ENCODE results near the gene GREB1L. TPM values are rescaled to one million over a fixed set of nuclear protein-coding genes. Genes with fewer than 3 reads are reported as not detected.
A peak's percentile ranks its signal among the peaks of the same experiment; 100 is the strongest.

The GREB1L gene
- total RNA-seq, 1 experiment from 2014 or later, result 1.2 TPM

- no peaks in the 10 kb centered on the region for H3K4me1 ChIP-seq (replicated peaks)
- H3K27ac ChIP-seq, result no peak overlapping the region
- H3K36me3 ChIP-seq, result no peaks in the 10 kb centered on the region
- no peak overlapping the region for H3K4me3 ChIP-seq
- DNase-seq (ENCODE audit: low read depth in 1 of 2, low spot score in 2 of 2), result no peak
- no peaks in the 10 kb centered on the region for H3K9me3 ChIP-seq (replicated peaks)
- no peaks in the 10 kb centered on the region for H3K27me3 ChIP-seq (replicated peaks)
These were observed 243.0 kb downstream of the GREB1L start for GRCh38 chr18:21484851-21485636.

- Histone ChIP-seq H3K27ac (no peak overlapping the region), H3K36me3 (no peaks in the 10 kb centered on the region), H3K9me3 (replicated peaks) (no peaks in the 10 kb centered on the region), H3K4me3 (no peak overlapping the region), H3K27me3 (replicated peaks) (no peaks in the 10 kb centered on the region), H3K4me1 (replicated peaks) (no peaks in the 10 kb centered on the region)
- DNase-seq (ENCODE audit: low read depth in 1 of 2, low spot score in 2 of 2), result no peak
These were observed 244.9 kb downstream of the GREB1L start for GRCh38 chr18:21486905-21487437.

GRCh38 chr18:21489119-21489750, 247.2 kb downstream of the GREB1L start:
- Histone ChIP-seq H3K4me3 (no peak overlapping the region), H3K4me1 (replicated peaks) (no peaks in the 10 kb centered on the region), H3K9me3 (replicated peaks) (no peaks in the 10 kb centered on the region), H3K27ac (no peak overlapping the region), H3K36me3 (no peaks in the 10 kb centered on the region), H3K27me3 (replicated peaks) (no peaks in the 10 kb centered on the region)
- DNase-seq (ENCODE audit: low read depth in 1 of 2, low spot score in 2 of 2), result peak in 1 of 2 experiments; percentile 37

GRCh38 chr18:21489919-21490495, 248.0 kb downstream of the GREB1L start:
- Histone ChIP-seq H3K4me1 (replicated peaks) (no peaks in the 10 kb centered on the region), H3K36me3 (no peaks in the 10 kb centered on the region), H3K27ac (no peak overlapping the region), H3K4me3 (no peak overlapping the region), H3K27me3 (replicated peaks) (no peaks in the 10 kb centered on the region), H3K9me3 (replicated peaks) (no peaks in the 10 kb centered on the region)
- DNase-seq (ENCODE audit: low read depth in 1 of 2, low spot score in 2 of 2), result no peak

- no peaks in the 10 kb centered on the region for H3K36me3 ChIP-seq
- no peak for DNase-seq (ENCODE audit: low read depth in 1 of 2, low spot score in 2 of 2)
- no peaks in the 10 kb centered on the region for H3K4me1 ChIP-seq (replicated peaks)
- H3K4me3 ChIP-seq, result no peak overlapping the region
- H3K27me3 ChIP-seq (replicated peaks), result no peaks in the 10 kb centered on the region
- H3K27ac ChIP-seq, result no peak overlapping the region
- no peaks in the 10 kb centered on the region for H3K9me3 ChIP-seq (replicated peaks)
These were observed 248.7 kb downstream of the GREB1L start for GRCh38 chr18:21490748-21491147.

GRCh38 chr18:21496277-21496835, 254.3 kb downstream of the GREB1L start:
- Histone ChIP-seq H3K36me3 (no peaks in the 10 kb centered on the region), H3K4me1 (replicated peaks) (no peaks in the 10 kb centered on the region)

GRCh38 chr18:21499997-21500396, 258.0 kb downstream of the GREB1L start:
- Histone ChIP-seq H3K4me3 (no peak overlapping the region), H3K27me3 (replicated peaks) (no peaks in the 10 kb centered on the region), H3K4me1 (replicated peaks) (no peaks in the 10 kb centered on the region), H3K27ac (no peak overlapping the region), H3K9me3 (replicated peaks) (no peaks in the 10 kb centered on the region), H3K36me3 (no peaks in the 10 kb centered on the region)
- DNase-seq (ENCODE audit: low read depth in 1 of 2, low spot score in 2 of 2), result no peak

More at GRCh38 chr18:21496277-21496835, 254.3 kb downstream of the GREB1L start:
- no peaks in the 10 kb centered on the region for H3K27me3 ChIP-seq (replicated peaks)
- no peaks in the 10 kb centered on the region for H3K9me3 ChIP-seq (replicated peaks)
- H3K27ac ChIP-seq, result no peak overlapping the region
- DNase-seq (ENCODE audit: low read depth in 1 of 2, low spot score in 2 of 2), result no peak
- no peak overlapping the region for H3K4me3 ChIP-seq

GRCh38 chr18:21502661-21503060, 260.6 kb downstream of the GREB1L start:
- H3K27me3 ChIP-seq (replicated peaks), result no peaks in the 10 kb centered on the region
- no peak overlapping the region for H3K27ac ChIP-seq
- DNase-seq (ENCODE audit: low read depth in 1 of 2, low spot score in 2 of 2), result no peak
- no peak overlapping the region for H3K4me3 ChIP-seq
- H3K9me3 ChIP-seq (replicated peaks), result no peaks in the 10 kb centered on the region
- H3K4me1 ChIP-seq (replicated peaks), result no peaks in the 10 kb centered on the region
- no peaks in the 10 kb centered on the region for H3K36me3 ChIP-seq

- Histone ChIP-seq H3K4me3 (no peak overlapping the region), H3K9me3 (replicated peaks) (no peaks in the 10 kb centered on the region), H3K4me1 (replicated peaks) (no peaks in the 10 kb centered on the region), H3K27ac (no peak overlapping the region), H3K36me3 (no peaks in the 10 kb centered on the region), H3K27me3 (replicated peaks) (no peaks in the 10 kb centered on the region)
- no peak for DNase-seq (ENCODE audit: low read depth in 1 of 2, low spot score in 2 of 2)
These were observed 266.1 kb downstream of the GREB1L start for GRCh38 chr18:21507913-21508701.

GRCh38 chr18:21509062-21509461, 267.0 kb downstream of the GREB1L start:
- Histone ChIP-seq H3K9me3 (replicated peaks) (no peaks in the 10 kb centered on the region), H3K27ac (no peak overlapping the region), H3K36me3 (no peaks in the 10 kb centered on the region), H3K4me1 (replicated peaks) (no peaks in the 10 kb centered on the region), H3K4me3 (no peak overlapping the region), H3K27me3 (replicated peaks) (no peaks in the 10 kb centered on the region)
- no peak for DNase-seq (ENCODE audit: low read depth in 1 of 2, low spot score in 2 of 2)

GRCh38 chr18:21513292-21513691, 271.3 kb downstream of the GREB1L start:
- H3K9me3 ChIP-seq (replicated peaks), result no peaks in the 10 kb centered on the region
- H3K36me3 ChIP-seq, result 0 out of 2 replicates have a peak, but pooled peaks cover 3% of the 10 kb centered on the region
- no peak overlapping the region for H3K27ac ChIP-seq
- H3K27me3 ChIP-seq (replicated peaks), result no peaks in the 10 kb centered on the region
- no peaks in the 10 kb centered on the region for H3K4me1 ChIP-seq (replicated peaks)
- H3K4me3 ChIP-seq, result no peak overlapping the region
- no peak for DNase-seq (ENCODE audit: low read depth in 1 of 2, low spot score in 2 of 2)

- no peak overlapping the region for H3K27ac ChIP-seq
- H3K4me1 ChIP-seq (replicated peaks), result no peaks in the 10 kb centered on the region
- no peak overlapping the region for H3K4me3 ChIP-seq
- H3K27me3 ChIP-seq (replicated peaks), result no peaks in the 10 kb centered on the region
- 0 out of 2 replicates have a peak, but pooled peaks cover 3% of the 10 kb centered on the region for H3K36me3 ChIP-seq
- DNase-seq (ENCODE audit: low read depth in 1 of 2, low spot score in 2 of 2), result peak in 1 of 2 experiments; percentile 12
- no peaks in the 10 kb centered on the region for H3K9me3 ChIP-seq (replicated peaks)
These were observed 271.7 kb downstream of the GREB1L start for GRCh38 chr18:21513741-21514140.

- no peak for DNase-seq (ENCODE audit: low read depth in 1 of 2, low spot score in 2 of 2)
- Histone ChIP-seq H3K9me3 (replicated peaks) (no peaks in the 10 kb centered on the region), H3K4me3 (no peak overlapping the region), H3K4me1 (replicated peaks) (no peaks in the 10 kb centered on the region), H3K36me3 (peaks cover 10% of the 10 kb centered on the region), H3K27me3 (replicated peaks) (no peaks in the 10 kb centered on the region), H3K27ac (no peak overlapping the region)
These were observed 280.5 kb downstream of the GREB1L start for GRCh38 chr18:21522530-21522929.

All from SJSA1 (cell line).